ENCODE data around the gene KREMEN1. TPM values are rescaled to one million over a fixed set of nuclear protein-coding genes. Genes with fewer than 3 reads are reported as not detected.

KREMEN1 gene
- total and polyA plus RNA-seq, 9 of the 15 experiments (the other 6 are each of a cell fraction or from before 2014, with no cell fraction given), result 0.69 to 11.5 (median 4.3) TPM

DNA sequence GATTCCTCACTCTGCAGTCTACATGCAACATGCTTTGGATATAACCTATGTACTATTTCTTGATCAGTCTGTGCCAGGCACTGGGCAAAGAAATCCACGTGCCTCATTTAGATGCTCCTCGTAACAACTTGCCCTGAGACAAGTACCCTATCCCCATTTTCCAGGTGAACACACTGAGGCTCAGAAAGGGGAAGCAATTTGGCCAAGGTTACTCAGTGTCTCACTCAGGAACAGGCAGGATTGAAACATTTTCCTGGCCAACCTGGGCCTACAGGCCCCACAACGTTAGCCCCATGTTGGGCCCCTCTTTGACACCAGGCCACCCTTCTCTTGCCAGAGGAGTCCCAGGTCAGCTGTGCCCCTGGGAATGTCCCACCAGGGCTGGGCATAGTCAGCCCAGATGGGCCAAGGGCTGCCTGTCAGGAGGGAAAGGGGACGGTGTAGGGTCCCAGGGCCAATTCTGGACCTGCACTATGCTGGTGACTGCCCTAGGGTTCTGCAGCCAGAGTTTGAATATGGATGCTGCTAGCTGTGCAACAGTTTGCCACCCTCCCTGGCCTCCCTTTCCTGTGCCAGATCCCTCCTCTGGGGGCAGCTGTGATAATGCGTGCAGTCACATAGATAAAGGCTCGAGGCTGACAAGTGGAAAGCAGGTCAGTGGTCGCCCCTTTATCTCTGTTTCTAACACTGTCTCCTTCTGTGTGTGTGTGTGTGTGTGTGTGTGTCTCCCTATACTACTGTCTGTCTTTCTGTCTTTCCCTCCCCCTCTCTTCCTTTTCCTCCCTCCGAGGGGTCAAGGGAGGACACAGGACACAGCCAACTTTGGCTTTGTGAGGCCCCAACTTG is 122.5 kb downstream of the KREMEN1 start (continued):
- TF ChIP-seq, protein P1, sequence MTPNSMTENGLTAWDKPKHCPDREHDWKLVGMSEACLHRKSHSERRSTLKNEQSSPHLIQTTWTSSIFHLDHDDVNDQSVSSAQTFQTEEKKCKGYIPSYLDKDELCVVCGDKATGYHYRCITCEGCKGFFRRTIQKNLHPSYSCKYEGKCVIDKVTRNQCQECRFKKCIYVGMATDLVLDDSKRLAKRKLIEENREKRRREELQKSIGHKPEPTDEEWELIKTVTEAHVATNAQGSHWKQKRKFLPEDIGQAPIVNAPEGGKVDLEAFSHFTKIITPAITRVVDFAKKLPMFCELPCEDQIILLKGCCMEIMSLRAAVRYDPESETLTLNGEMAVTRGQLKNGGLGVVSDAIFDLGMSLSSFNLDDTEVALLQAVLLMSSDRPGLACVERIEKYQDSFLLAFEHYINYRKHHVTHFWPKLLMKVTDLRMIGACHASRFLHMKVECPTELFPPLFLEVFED (CRISPR knock-in tag; conservative IDR thresholded peaks at IDR 0.05), result peak; percentile 92
- TF ChIP-seq ZNF778 (CRISPR knock-in tag; IDR thresholded peaks at IDR 0.05), result no peak
- TF ChIP-seq, protein P2, sequence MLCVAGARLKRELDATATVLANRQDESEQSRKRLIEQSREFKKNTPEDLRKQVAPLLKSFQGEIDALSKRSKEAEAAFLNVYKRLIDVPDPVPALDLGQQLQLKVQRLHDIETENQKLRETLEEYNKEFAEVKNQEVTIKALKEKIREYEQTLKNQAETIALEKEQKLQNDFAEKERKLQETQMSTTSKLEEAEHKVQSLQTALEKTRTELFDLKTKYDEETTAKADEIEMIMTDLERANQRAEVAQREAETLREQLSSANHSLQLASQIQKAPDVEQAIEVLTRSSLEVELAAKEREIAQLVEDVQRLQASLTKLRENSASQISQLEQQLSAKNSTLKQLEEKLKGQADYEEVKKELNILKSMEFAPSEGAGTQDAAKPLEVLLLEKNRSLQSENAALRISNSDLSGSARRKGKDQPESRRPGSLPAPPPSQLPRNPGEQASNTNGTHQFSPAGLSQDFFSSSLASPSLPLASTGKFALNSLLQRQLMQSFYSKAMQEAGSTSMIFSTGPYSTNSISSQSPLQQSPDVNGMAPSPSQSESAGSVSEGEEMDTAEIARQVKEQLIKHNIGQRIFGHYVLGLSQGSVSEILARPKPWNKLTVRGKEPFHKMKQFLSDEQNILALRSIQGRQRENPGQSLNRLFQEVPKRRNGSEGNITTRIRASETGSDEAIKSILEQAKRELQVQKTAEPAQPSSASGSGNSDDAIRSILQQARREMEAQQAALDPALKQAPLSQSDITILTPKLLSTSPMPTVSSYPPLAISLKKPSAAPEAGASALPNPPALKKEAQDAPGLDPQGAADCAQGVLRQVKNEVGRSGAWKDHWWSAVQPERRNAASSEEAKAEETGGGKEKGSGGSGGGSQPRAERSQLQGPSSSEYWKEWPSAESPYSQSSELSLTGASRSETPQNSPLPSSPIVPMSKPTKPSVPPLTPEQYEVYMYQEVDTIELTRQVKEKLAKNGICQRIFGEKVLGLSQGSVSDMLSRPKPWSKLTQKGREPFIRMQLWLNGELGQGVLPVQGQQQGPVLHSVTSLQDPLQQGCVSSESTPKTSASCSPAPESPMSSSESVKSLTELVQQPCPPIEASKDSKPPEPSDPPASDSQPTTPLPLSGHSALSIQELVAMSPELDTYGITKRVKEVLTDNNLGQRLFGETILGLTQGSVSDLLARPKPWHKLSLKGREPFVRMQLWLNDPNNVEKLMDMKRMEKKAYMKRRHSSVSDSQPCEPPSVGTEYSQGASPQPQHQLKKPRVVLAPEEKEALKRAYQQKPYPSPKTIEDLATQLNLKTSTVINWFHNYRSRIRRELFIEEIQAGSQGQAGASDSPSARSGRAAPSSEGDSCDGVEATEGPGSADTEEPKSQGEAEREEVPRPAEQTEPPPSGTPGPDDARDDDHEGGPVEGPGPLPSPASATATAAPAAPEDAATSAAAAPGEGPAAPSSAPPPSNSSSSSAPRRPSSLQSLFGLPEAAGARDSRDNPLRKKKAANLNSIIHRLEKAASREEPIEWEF (CRISPR knock-in tag; IDR thresholded peaks at IDR 0.05), result no peak
- TF ChIP-seq CHD4 (IDR thresholded peaks at IDR 0.05; ENCODE audit: insufficient read depth, insufficient replicate concordance, low read depth, low read length, poor library complexity, severe bottlenecking), result peak; percentile 52
- TF ChIP-seq, protein P3, sequence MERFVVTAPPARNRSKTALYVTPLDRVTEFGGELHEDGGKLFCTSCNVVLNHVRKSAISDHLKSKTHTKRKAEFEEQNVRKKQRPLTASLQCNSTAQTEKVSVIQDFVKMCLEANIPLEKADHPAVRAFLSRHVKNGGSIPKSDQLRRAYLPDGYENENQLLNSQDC (CRISPR knock-in tag; IDR thresholded peaks at IDR 0.05), result no peak
- peak; percentile 49 for TF ChIP-seq BRD9 (IDR thresholded peaks at IDR 0.05; ENCODE audit: low read depth, partially characterized antibody)
- TF ChIP-seq MTF1 (CRISPR knock-in tag; IDR thresholded peaks at IDR 0.05; ENCODE audit: borderline replicate concordance), result 0 out of 2 replicates have a peak, but pooled peaks have one; percentile 22
- TF ChIP-seq, protein P4, sequence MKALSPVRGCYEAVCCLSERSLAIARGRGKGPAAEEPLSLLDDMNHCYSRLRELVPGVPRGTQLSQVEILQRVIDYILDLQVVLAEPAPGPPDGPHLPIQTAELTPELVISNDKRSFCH (CRISPR knock-in tag; IDR thresholded peaks at IDR 0.05), result no peak
- TF ChIP-seq, protein P4 (tag; IDR thresholded peaks at IDR 0.05), result peak; percentile 45; the same call in 1 of the 2 replicates
- peak; percentile 77; the same call in 1 of the 2 replicates for TF ChIP-seq HSF4 (CRISPR knock-in tag; IDR thresholded peaks at IDR 0.05; ENCODE audit: borderline replicate concordance)
- TF ChIP-seq ATF1 (CRISPR knock-in tag; IDR thresholded peaks at IDR 0.05), result no peak
- TF ChIP-seq ATF1 (tag; IDR thresholded peaks at IDR 0.05), result peak; percentile 67
- TF ChIP-seq HMGN3 (IDR thresholded peaks at IDR 0.05; ENCODE audit: borderline replicate concordance, extremely low read depth, insufficient read length, low read depth, low read length), result no peak
- TF ChIP-seq TEAD4 (IDR thresholded peaks at IDR 0.05; ENCODE audit: low read length), result peak; percentile 68
- TF ChIP-seq TEAD4 (CRISPR knock-in tag; IDR thresholded peaks at IDR 0.05; ENCODE audit: borderline replicate concordance), result no peak
- TF ChIP-seq MXI1 (IDR thresholded peaks at IDR 0.05; ENCODE audit: low read depth, low read length), result no peak
- TF ChIP-seq, protein P5, sequence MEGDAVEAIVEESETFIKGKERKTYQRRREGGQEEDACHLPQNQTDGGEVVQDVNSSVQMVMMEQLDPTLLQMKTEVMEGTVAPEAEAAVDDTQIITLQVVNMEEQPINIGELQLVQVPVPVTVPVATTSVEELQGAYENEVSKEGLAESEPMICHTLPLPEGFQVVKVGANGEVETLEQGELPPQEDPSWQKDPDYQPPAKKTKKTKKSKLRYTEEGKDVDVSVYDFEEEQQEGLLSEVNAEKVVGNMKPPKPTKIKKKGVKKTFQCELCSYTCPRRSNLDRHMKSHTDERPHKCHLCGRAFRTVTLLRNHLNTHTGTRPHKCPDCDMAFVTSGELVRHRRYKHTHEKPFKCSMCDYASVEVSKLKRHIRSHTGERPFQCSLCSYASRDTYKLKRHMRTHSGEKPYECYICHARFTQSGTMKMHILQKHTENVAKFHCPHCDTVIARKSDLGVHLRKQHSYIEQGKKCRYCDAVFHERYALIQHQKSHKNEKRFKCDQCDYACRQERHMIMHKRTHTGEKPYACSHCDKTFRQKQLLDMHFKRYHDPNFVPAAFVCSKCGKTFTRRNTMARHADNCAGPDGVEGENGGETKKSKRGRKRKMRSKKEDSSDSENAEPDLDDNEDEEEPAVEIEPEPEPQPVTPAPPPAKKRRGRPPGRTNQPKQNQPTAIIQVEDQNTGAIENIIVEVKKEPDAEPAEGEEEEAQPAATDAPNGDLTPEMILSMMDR (IDR thresholded peaks at IDR 0.05 in 2 of 3, conservative IDR thresholded peaks at IDR 0.05 in 1 of 3; ENCODE audit: insufficient read depth in 2 of 3, low read depth in 1 of 3, low read length in 3 of 3), result peak in 2 of 3 experiments; percentile 5 to 26; a peak in 2 of 6 replicates
- peak; percentile 91 for TF ChIP-seq NCOA1 (IDR thresholded peaks at IDR 0.05; ENCODE audit: low read depth)
